Brain microvascular endothelial cell (primary cell): ENCODE results near the gene DUSP2.

Experiments used
- DNase-seq: peaks from one replicate; pipeline ENCODE4 v3.0.0-alpha.2; 2020
- H3K27ac ChIP-seq: fragments of 250-450 bp; sonication (Bioruptor Pico); 2 replicates; pipeline ENCODE4 v1.5.1; 2020; ENCODE audit warnings: mild to moderate bottlenecking, moderate library complexity
- H3K27me3 ChIP-seq: fragments of 250-450 bp; sonication (Bioruptor Pico); replicated peaks from 2 replicates; pipeline ENCODE4 v1.5.1; 2020; ENCODE audit warnings: mild to moderate bottlenecking
- H3K36me3 ChIP-seq: fragments of 250-450 bp; sonication (Bioruptor Pico); replicated peaks from 2 replicates; pipeline ENCODE4 v1.5.1; 2020; ENCODE audit warnings: mild to moderate bottlenecking
- H3K4me3 ChIP-seq: 2 replicates; pipeline ENCODE4 v1.5.1; 2011; ENCODE audit warnings: low read depth, mild to moderate bottlenecking, control low read depth, low read length, moderate library complexity
- in situ Hi-C: cut with HindIII; loops from 2 replicates; pipeline ENCODE4 v1.10.0; 2017; ENCODE audit warnings: low sequenced_read_pairs, low pct_ligation_motif_present
- TF ChIP-seq, protein P1 (sequence below): IDR thresholded peaks from 2 replicates; pipeline ENCODE4 v1.5.1; 2011; ENCODE audit warnings: low read depth, mild to moderate bottlenecking, moderate library complexity, low read length, control low read depth, inconsistent platforms; ENCODE audit errors: missing control alignments

The DUSP2 gene, protein sequence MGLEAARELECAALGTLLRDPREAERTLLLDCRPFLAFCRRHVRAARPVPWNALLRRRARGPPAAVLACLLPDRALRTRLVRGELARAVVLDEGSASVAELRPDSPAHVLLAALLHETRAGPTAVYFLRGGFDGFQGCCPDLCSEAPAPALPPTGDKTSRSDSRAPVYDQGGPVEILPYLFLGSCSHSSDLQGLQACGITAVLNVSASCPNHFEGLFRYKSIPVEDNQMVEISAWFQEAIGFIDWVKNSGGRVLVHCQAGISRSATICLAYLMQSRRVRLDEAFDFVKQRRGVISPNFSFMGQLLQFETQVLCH

DNA sequence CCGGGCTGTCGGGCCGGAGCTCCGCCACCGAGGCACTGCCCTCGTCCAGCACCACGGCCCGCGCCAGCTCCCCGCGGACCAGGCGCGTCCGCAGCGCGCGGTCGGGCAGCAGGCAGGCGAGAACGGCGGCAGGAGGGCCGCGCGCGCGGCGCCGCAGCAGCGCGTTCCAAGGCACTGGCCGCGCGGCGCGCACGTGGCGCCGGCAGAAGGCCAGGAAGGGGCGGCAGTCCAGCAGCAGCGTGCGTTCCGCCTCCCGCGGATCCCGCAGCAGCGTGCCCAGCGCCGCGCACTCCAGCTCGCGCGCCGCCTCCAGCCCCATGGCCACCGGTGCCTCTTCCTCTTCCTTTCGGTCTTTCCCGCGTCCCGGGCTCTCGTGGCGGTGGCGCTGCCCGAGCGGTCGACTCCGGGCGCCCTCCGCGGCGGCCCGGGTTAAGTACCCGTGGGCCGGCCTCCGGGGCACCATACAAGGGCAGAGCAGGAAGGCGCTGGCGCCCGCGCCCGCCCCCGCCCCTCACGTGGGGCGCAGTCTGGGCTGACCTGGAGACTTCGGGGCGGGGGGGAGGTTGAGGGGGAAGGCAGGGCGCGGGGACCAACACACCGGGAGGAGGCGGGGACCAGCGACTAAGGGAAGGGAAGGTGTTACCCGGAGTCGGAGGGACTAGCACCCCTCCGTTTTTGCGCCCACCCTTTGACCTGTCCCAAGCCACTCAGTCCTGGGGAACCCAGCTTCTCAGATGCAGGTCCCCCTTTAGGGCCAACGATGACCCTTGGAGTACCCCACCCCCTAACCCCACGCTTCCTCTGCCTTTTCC, at the start of gene DUSP2:
DUSP2 (minus strand) TSS at position 405 of the 812 bp plus-strand sequence; CDS start at position 319, 86 bp downstream.
- TF ChIP-seq, protein P1, sequence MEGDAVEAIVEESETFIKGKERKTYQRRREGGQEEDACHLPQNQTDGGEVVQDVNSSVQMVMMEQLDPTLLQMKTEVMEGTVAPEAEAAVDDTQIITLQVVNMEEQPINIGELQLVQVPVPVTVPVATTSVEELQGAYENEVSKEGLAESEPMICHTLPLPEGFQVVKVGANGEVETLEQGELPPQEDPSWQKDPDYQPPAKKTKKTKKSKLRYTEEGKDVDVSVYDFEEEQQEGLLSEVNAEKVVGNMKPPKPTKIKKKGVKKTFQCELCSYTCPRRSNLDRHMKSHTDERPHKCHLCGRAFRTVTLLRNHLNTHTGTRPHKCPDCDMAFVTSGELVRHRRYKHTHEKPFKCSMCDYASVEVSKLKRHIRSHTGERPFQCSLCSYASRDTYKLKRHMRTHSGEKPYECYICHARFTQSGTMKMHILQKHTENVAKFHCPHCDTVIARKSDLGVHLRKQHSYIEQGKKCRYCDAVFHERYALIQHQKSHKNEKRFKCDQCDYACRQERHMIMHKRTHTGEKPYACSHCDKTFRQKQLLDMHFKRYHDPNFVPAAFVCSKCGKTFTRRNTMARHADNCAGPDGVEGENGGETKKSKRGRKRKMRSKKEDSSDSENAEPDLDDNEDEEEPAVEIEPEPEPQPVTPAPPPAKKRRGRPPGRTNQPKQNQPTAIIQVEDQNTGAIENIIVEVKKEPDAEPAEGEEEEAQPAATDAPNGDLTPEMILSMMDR, result no peak
- Histone ChIP-seq H3K27ac (no peak within 1 kb of the TSS), H3K36me3 (no peaks in the 10 kb centered on the region), H3K27me3 (no peaks in the 10 kb centered on the region), H3K4me3 (peak within 1 kb of the TSS; percentile 43)
- in situ Hi-C loops, result no loop called here
- peak; percentile 22 for DNase-seq

DNA sequence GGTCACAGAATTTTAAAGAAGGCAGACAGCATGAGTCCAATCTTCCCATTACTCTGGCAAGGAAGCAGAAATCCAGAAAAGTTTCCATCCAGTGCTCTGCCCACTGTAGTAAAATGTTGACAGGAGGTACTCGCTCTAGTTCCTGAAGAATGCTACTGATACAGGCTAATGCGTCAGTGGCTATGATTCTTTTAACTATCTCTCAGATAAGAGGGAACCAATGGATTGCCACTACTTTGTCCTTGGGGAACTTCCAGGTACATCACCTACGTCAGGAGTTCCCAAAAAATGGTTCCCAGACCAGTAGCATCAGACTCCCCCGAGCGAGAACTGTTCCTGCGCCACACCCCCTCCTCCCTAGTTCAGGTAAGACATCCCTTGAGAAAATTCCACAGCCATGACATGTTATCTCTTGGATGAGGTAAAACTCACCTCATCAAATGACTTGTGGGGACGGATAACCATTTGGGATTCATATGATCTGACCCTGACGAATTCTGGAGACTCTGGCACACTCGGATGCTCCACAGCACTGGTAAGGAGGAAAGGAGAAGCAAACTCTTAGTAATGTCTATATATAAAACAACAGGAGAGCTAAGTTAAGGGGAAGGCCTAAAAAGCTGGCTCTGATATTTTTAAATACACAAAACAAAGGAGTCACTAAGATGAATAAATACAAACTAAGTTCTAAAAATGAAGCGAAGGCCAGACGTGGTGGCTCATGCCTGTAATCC, 46.9 kb upstream of the DUSP2 start:
- H3K36me3 ChIP-seq, result peaks cover 63% of the 10 kb centered on the region
- in situ Hi-C loops, result no loop called here

DNA sequence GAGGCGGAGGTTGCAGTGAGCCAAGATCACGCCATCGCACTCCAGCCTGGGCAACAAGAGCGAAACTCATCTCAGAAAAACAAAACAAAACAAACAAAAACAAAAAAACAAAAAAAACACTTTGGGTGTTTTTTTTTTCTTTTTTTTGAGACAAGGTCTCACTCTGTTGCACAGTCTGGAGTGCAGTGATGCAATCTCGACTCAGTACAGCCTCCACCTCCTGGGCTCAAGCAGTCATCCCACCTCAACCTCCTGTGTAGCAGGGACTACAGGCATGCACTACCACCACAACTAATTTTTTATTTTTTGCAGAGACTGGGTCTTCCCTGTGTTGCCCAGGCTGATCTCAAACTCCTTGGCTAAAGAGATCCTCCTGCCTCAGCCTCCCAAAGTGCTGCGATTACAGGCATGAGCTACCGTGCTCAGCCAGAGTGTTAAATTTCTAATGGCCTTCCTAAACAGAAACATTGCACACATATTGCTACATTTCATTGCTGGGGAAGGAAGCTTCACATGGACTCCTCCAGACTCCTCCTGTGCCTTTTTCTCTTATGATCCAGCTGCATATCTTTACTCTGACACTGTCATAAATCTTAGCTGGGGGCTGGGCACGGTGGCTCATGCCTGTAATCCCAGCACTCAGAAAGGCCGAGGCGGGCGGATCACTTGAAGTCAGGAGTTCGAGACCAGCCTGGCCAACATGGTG, 43.7 kb upstream of the DUSP2 start:
- Histone ChIP-seq H3K27ac (no peak overlapping the region), H3K4me3 (no peak overlapping the region), H3K27me3 (no peaks in the 10 kb centered on the region), H3K36me3 (peaks cover 81% of the 10 kb centered on the region)
- TF ChIP-seq, protein P1, result no peak
- no peak for DNase-seq
- in situ Hi-C loops, result no loop called here

More for the DNA sequence above, 46.9 kb upstream of the DUSP2 start:
- no peak for DNase-seq
- no peaks in the 10 kb centered on the region for H3K27me3 ChIP-seq
- H3K27ac ChIP-seq, result no peak overlapping the region
- no peak overlapping the region for H3K4me3 ChIP-seq
- TF ChIP-seq, protein P1, result no peak

DNA sequence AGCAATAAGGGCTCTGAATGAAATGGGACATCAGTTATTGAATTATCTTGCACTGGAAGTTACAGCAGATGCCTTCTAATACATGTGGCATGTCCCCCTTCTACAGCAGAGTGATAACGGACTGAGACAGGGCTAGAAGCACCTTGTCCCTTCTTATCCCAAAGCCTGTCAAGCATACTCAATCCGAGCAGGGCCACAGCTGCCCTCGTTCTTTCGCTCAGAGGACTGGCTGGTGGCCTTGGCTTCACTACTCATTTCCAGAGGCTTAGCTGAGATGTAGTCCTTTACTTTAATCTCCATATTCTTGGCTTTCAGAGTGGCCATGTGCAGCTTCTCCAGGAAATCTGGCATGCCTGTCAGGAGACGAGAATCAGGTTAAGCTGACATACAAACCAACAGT, 41.3 kb upstream of the DUSP2 start:
- in situ Hi-C loops, result no loop called here
- Histone ChIP-seq H3K27ac (no peak overlapping the region), H3K36me3 (peaks cover 62% of the 10 kb centered on the region), H3K4me3 (no peak overlapping the region), H3K27me3 (no peaks in the 10 kb centered on the region)
- no peak for DNase-seq
- TF ChIP-seq, protein P1, result no peak

DNA sequence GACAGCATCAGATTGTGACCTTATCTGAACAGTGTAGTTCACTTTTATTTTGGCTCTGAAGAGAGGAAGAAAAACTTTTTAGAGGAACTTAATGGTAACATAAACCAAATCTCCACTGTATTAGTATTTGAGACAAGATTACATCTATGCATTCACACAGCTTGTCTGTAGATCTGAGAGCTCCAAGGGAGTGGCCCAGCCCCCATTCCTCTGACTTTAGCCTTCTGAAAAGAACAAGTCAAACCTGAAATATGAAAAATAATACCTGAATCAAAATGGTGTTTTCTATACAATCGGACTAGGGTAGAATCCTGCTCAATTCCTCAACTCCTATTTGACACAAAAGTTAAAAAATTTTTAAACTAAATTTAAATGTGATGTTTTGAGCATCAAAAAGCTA, 40.3 kb upstream of the DUSP2 start:
- no peaks in the 10 kb centered on the region for H3K27me3 ChIP-seq
- DNase-seq, result no peak
- H3K4me3 ChIP-seq, result no peak overlapping the region
- in situ Hi-C loops, result no loop called here
- TF ChIP-seq, protein P1, result no peak
- no peak overlapping the region for H3K27ac ChIP-seq
- peaks cover 53% of the 10 kb centered on the region for H3K36me3 ChIP-seq
